GM23248 (cell line): ENCODE measurements around the gene VRK2. TPM values are rescaled to one million over a fixed set of nuclear protein-coding genes. Genes with fewer than 3 reads are reported as not detected.

Experiments
- DNase-seq: peaks from one replicate; pipeline ENCODE4 v3.0.0-alpha.2; 2015
- H2AFZ ChIP-seq: fragments of 200-600 bp; sonication (generic); 2 replicates; pipeline ENCODE4 v1.6.1; 2016; ENCODE audit warnings: antibody characterized with exemption
- H3F3A ChIP-seq: fragments of 200-600 bp; sonication (generic); 2 replicates; pipeline ENCODE4 v1.6.1; 2016; ENCODE audit warnings: mild to moderate bottlenecking, antibody characterized with exemption, mixed run types; ENCODE audit not compliant: insufficient read depth
- H3K27ac ChIP-seq: fragments of 200-600 bp; sonication (generic); 2 replicates; pipeline ENCODE4 v1.5.1; 2016; ENCODE audit warnings: mild to moderate bottlenecking
- H3K27me3 ChIP-seq: fragments of 200-600 bp; sonication (generic); replicated peaks from 2 replicates; pipeline ENCODE4 v1.6.1; 2016; ENCODE audit warnings: mild to moderate bottlenecking; ENCODE audit not compliant: insufficient read depth
- H3K36me3 ChIP-seq: fragments of 200-600 bp; sonication (generic); 2 replicates; pipeline ENCODE4 v1.6.1; 2016; ENCODE audit warnings: low read depth, mild to moderate bottlenecking
- H3K4me1 ChIP-seq: fragments of 200-600 bp; sonication (generic); 2 replicates; pipeline ENCODE4 v1.6.1; 2016; ENCODE audit warnings: mild to moderate bottlenecking; ENCODE audit not compliant: insufficient read depth
- H3K4me2 ChIP-seq: fragments of 200-600 bp; sonication (generic); one replicate; pipeline ENCODE4 v1.6.1; 2016; ENCODE audit warnings: mild to moderate bottlenecking; ENCODE audit not compliant: unreplicated experiment
- H3K4me3 ChIP-seq: fragments of 200-600 bp; sonication (generic); 2 replicates; pipeline ENCODE4 v1.5.1; 2016; ENCODE audit warnings: mild to moderate bottlenecking
- H3K79me2 ChIP-seq: fragments of 200-600 bp; sonication (generic); 2 replicates; pipeline ENCODE4 v1.6.1; 2016; ENCODE audit warnings: mild to moderate bottlenecking; ENCODE audit not compliant: insufficient read depth
- H3K9ac ChIP-seq: fragments of 200-600 bp; sonication (generic); 2 replicates; pipeline ENCODE4 v1.6.1; 2016; ENCODE audit warnings: mild to moderate bottlenecking
- H3K9me2 ChIP-seq: fragments of 200-600 bp; sonication (generic); 2 replicates; pipeline ENCODE4 v1.6.1; 2016; ENCODE audit warnings: mixed run types, mild to moderate bottlenecking, moderate library complexity; ENCODE audit not compliant: insufficient read depth
- H3K9me3 ChIP-seq: fragments of 200-600 bp; sonication (generic); one replicate; pipeline ENCODE4 v1.6.1; 2017; ENCODE audit warnings: low read depth
- H4K20me1 ChIP-seq: fragments of 200-600 bp; sonication (generic); 2 replicates; pipeline ENCODE4 v1.6.0; 2016; ENCODE audit not compliant: insufficient read depth
- EZH2 ChIP-seq: fragments of 200-600 bp; sonication (generic); IDR thresholded peaks from 2 replicates; pipeline ENCODE4 v1.6.1; 2018; ENCODE audit warnings: antibody characterized with exemption, mild to moderate bottlenecking; ENCODE audit not compliant: insufficient read depth, poor library complexity, severe bottlenecking
- EZH2phosphoT487 ChIP-seq: fragments of 200-600 bp; sonication (generic); IDR thresholded peaks from 2 replicates; pipeline ENCODE4 v1.6.1; 2018; ENCODE audit warnings: antibody characterized with exemption, moderate library complexity, mild to moderate bottlenecking, low read depth; ENCODE audit not compliant: insufficient read depth
- WGBS, 2 experiments: methylation state at CpG; one replicate each; pipeline ENCODE4 v1.1.6; 2015 to 2017; ENCODE audit warnings: low lambda C conversion rate in 2 of 2, low coverage in 1 of 2; ENCODE audit errors: missing lambda C conversion rate in 2 of 2; 5-methylcytosine and 5-hydroxymethylcytosine counted together
- in situ Hi-C: fragments of 300-500 bp; cut with MboI; formaldehyde crosslinking; loops from 2 replicates; pipeline ENCODE4 v1.15.0; 2020
- polyA plus RNA-seq: library from polyadenylated mRNA; unstranded; fragments of >200 nt; fragmentation: Nextera tagmentation; extraction: Ambion mirVana; gene quantifications from 2 replicates; pipeline ENCODE4 v1.2.1, GENCODE V29; 2016
- total RNA-seq: library from RNA; depleted of rRNA; stranded (reverse); fragments of >200 nt; shearing (Covaris generic); gene quantifications from 2 replicates; pipeline ENCODE4 v1.2.3, GENCODE V29; 2014

The VRK2 gene
- total and polyA plus RNA-seq, 2 experiments from 2014 or later, result 22.4 to 24.2 TPM

GRCh38 chr2:58120626-58121229 is 74.1 kb downstream of the VRK2 start:
- H3K36me3 ChIP-seq, result no peaks in the 10 kb centered on the region
- no peaks in the 10 kb centered on the region for H4K20me1 ChIP-seq
- H3F3A ChIP-seq, result no peaks in the 10 kb centered on the region
- no peak overlapping the region for H3K4me2 ChIP-seq
- no peaks in the 10 kb centered on the region for H3K9me3 ChIP-seq
- H3K79me2 ChIP-seq, result no peaks in the 10 kb centered on the region
- 91 to 93% methylated on average over 5 of the region's 5 CpGs for WGBS, 2 experiments
- H3K4me1 ChIP-seq, result no peaks in the 10 kb centered on the region
- in situ Hi-C loops, result no loop called here
- no peaks in the 10 kb centered on the region for H3K27me3 ChIP-seq
- no peak overlapping the region for H3K9ac ChIP-seq
- no peak for TF ChIP-seq EZH2
- no peak for TF ChIP-seq EZH2phosphoT487
- no peak for DNase-seq
- H2AFZ ChIP-seq, result no peak overlapping the region
- H3K4me3 ChIP-seq, result no peak overlapping the region
- no peak overlapping the region for H3K27ac ChIP-seq
- no peaks in the 10 kb centered on the region for H3K9me2 ChIP-seq

- Histone ChIP-seq H3K79me2 (no peaks in the 10 kb centered on the region), H3K9me3 (no peaks in the 10 kb centered on the region), H3F3A (no peaks in the 10 kb centered on the region), H3K4me3 (no peak overlapping the region), H3K9ac (no peak overlapping the region), H3K27ac (no peak overlapping the region), H3K27me3 (no peaks in the 10 kb centered on the region), H3K4me2 (no peak overlapping the region), H2AFZ (no peak overlapping the region), H4K20me1 (no peaks in the 10 kb centered on the region), H3K4me1 (no peaks in the 10 kb centered on the region), H3K9me2 (no peaks in the 10 kb centered on the region), H3K36me3 (no peaks in the 10 kb centered on the region)
- DNase-seq, result no peak
- in situ Hi-C loops, result no loop called here
- WGBS, 2 experiments, result 89 to 94% methylated on average over 3 of the region's 3 CpGs
- no peak for TF ChIP-seq EZH2
- no peak for TF ChIP-seq EZH2phosphoT487
Observed at GRCh38 chr2:58122040-58122439, 75.4 kb downstream of the VRK2 start.

- Histone ChIP-seq H3K4me1 (no peaks in the 10 kb centered on the region), H4K20me1 (no peaks in the 10 kb centered on the region), H3K4me2 (no peak overlapping the region), H3K4me3 (no peak overlapping the region), H3K9me2 (no peaks in the 10 kb centered on the region), H3K27me3 (no peaks in the 10 kb centered on the region), H2AFZ (no peak overlapping the region), H3K9ac (no peak overlapping the region), H3K9me3 (no peaks in the 10 kb centered on the region), H3K36me3 (no peaks in the 10 kb centered on the region), H3K79me2 (no peaks in the 10 kb centered on the region), H3K27ac (no peak overlapping the region), H3F3A (no peaks in the 10 kb centered on the region)
- no peak for TF ChIP-seq EZH2
- TF ChIP-seq EZH2phosphoT487, result no peak
- in situ Hi-C loops, result no loop called here
- no peak for DNase-seq
- WGBS, 2 experiments, result 98 to 99% methylated on average over 3 of the region's 3 CpGs
Observed at GRCh38 chr2:58122540-58122939, 75.9 kb downstream of the VRK2 start.

GRCh38 chr2:58127111-58127510 is 80.5 kb downstream of the VRK2 start:
- in situ Hi-C loops, result loop anchor here (25.0 kb wide), 1 partner anchor 310 kb away; no protein-coding TSS in a partner anchor
- Histone ChIP-seq H3F3A (peaks cover 9% of the 10 kb centered on the region; the same call in 1 of the 2 replicates), H3K4me1 (peaks cover 9% of the 10 kb centered on the region), H3K4me2 (no peak overlapping the region), H3K9ac (no peak overlapping the region), H3K79me2 (no peaks in the 10 kb centered on the region), H3K27ac (no peak overlapping the region), H4K20me1 (no peaks in the 10 kb centered on the region), H3K9me3 (no peaks in the 10 kb centered on the region), H3K9me2 (no peaks in the 10 kb centered on the region), H3K4me3 (no peak overlapping the region), H2AFZ (no peak overlapping the region), H3K36me3 (no peaks in the 10 kb centered on the region), H3K27me3 (no peaks in the 10 kb centered on the region)
- no peak for DNase-seq
- TF ChIP-seq EZH2 (no peak), EZH2phosphoT487 (no peak)
- WGBS, 2 experiments, result 96 to 99% methylated on average over 3 of the region's 3 CpGs
